ENCODE data around the gene SYP.

Gene SYP

GRCh38 chrX:49199315-49199595, 738 bp downstream of the SYP start:
- Histone ChIP-seq H3K4me3 (ENCODE audit: low read length) (no peak overlapping the region), H3K27me3 (ENCODE audit: control insufficient read depth, insufficient read depth, low read length) (no peaks in the 10 kb centered on the region), H3K9me3 (ENCODE audit: control insufficient read depth, low read length) (no peaks in the 10 kb centered on the region), H3K9ac (ENCODE audit: low read length) (no peak overlapping the region), H3K4me1 (ENCODE audit: control insufficient read depth, insufficient read depth, low read length) (no peaks in the 10 kb centered on the region), H3K36me3 (ENCODE audit: control insufficient read depth, insufficient read depth, low read length) (no peaks in the 10 kb centered on the region)

GRCh38 chrX:49198540-49199314, 1.3 kb downstream of the SYP start:
- no peaks in the 10 kb centered on the region for H3K9me3 ChIP-seq (ENCODE audit: control insufficient read depth, low read length)
- no peaks in the 10 kb centered on the region for H3K4me1 ChIP-seq (ENCODE audit: control insufficient read depth, insufficient read depth, low read length)
- no peak overlapping the region for H3K4me3 ChIP-seq (ENCODE audit: low read length)
- no peak overlapping the region for H3K9ac ChIP-seq (ENCODE audit: low read length)
- no peaks in the 10 kb centered on the region for H3K36me3 ChIP-seq (ENCODE audit: control insufficient read depth, insufficient read depth, low read length)
- no peaks in the 10 kb centered on the region for H3K27me3 ChIP-seq (ENCODE audit: control insufficient read depth, insufficient read depth, low read length)

- Histone ChIP-seq H3K27me3 (ENCODE audit: control insufficient read depth, insufficient read depth, low read length) (no peaks in the 10 kb centered on the region), H3K9me3 (ENCODE audit: control insufficient read depth, low read length) (no peaks in the 10 kb centered on the region), H3K4me1 (ENCODE audit: control insufficient read depth, insufficient read depth, low read length) (no peaks in the 10 kb centered on the region), H3K36me3 (ENCODE audit: control insufficient read depth, insufficient read depth, low read length) (no peaks in the 10 kb centered on the region), H3K4me3 (ENCODE audit: low read length) (no peak overlapping the region), H3K9ac (ENCODE audit: low read length) (no peak overlapping the region)
Observed at GRCh38 chrX:49197543-49198087, 2.4 kb downstream of the SYP start.

GRCh38 chrX:49193542-49193964, 6.4 kb downstream of the SYP start:
- H3K4me3 ChIP-seq (ENCODE audit: low read length) = no peak overlapping the region
- no peaks in the 10 kb centered on the region for H3K27me3 ChIP-seq (ENCODE audit: control insufficient read depth, insufficient read depth, low read length)
- no peaks in the 10 kb centered on the region for H3K36me3 ChIP-seq (ENCODE audit: control insufficient read depth, insufficient read depth, low read length)
- H3K9me3 ChIP-seq (ENCODE audit: control insufficient read depth, low read length) = no peaks in the 10 kb centered on the region
- H3K9ac ChIP-seq (ENCODE audit: low read length) = no peak overlapping the region
- H3K4me1 ChIP-seq (ENCODE audit: control insufficient read depth, insufficient read depth, low read length) = peaks cover 5% of the 10 kb centered on the region

- H3K9me3 ChIP-seq (ENCODE audit: control insufficient read depth, low read length) = no peaks in the 10 kb centered on the region
- no peak overlapping the region for H3K4me3 ChIP-seq (ENCODE audit: low read length)
- peaks cover 5% of the 10 kb centered on the region for H3K4me1 ChIP-seq (ENCODE audit: control insufficient read depth, insufficient read depth, low read length)
- H3K27me3 ChIP-seq (ENCODE audit: control insufficient read depth, insufficient read depth, low read length) = no peaks in the 10 kb centered on the region
- H3K9ac ChIP-seq (ENCODE audit: low read length) = no peak overlapping the region
- H3K36me3 ChIP-seq (ENCODE audit: control insufficient read depth, insufficient read depth, low read length) = no peaks in the 10 kb centered on the region
Observed at GRCh38 chrX:49192722-49193328, 7.2 kb downstream of the SYP start.

GRCh38 chrX:49191574-49192011, 8.4 kb downstream of the SYP start:
- peak overlapping the region; percentile 77 for H3K9ac ChIP-seq (ENCODE audit: low read length)

GRCh38 chrX:49190821-49191573, 9.0 kb downstream of the SYP start:
- H3K36me3 ChIP-seq (ENCODE audit: control insufficient read depth, insufficient read depth, low read length) = no peaks in the 10 kb centered on the region
- no peaks in the 10 kb centered on the region for H3K9me3 ChIP-seq (ENCODE audit: control insufficient read depth, low read length)
- no peaks in the 10 kb centered on the region for H3K27me3 ChIP-seq (ENCODE audit: control insufficient read depth, insufficient read depth, low read length)
- peak overlapping the region; percentile 41 for H3K4me3 ChIP-seq (ENCODE audit: low read length)
- peak overlapping the region; percentile 77 for H3K9ac ChIP-seq (ENCODE audit: low read length)
- peaks cover 9% of the 10 kb centered on the region for H3K4me1 ChIP-seq (ENCODE audit: control insufficient read depth, insufficient read depth, low read length)

More at GRCh38 chrX:49191574-49192011, 8.4 kb downstream of the SYP start:
- Histone ChIP-seq H3K27me3 (ENCODE audit: control insufficient read depth, insufficient read depth, low read length) (no peaks in the 10 kb centered on the region), H3K4me1 (ENCODE audit: control insufficient read depth, insufficient read depth, low read length) (peaks cover 7% of the 10 kb centered on the region), H3K36me3 (ENCODE audit: control insufficient read depth, insufficient read depth, low read length) (no peaks in the 10 kb centered on the region), H3K4me3 (ENCODE audit: low read length) (peak overlapping the region; percentile 41), H3K9me3 (ENCODE audit: control insufficient read depth, low read length) (no peaks in the 10 kb centered on the region)

- Histone ChIP-seq H3K4me3 (ENCODE audit: low read length) (no peak overlapping the region), H3K36me3 (ENCODE audit: control insufficient read depth, insufficient read depth, low read length) (no peaks in the 10 kb centered on the region), H3K27me3 (ENCODE audit: control insufficient read depth, insufficient read depth, low read length) (no peaks in the 10 kb centered on the region), H3K9ac (ENCODE audit: low read length) (no peak overlapping the region), H3K9me3 (ENCODE audit: control insufficient read depth, low read length) (no peaks in the 10 kb centered on the region), H3K4me1 (ENCODE audit: control insufficient read depth, insufficient read depth, low read length) (peaks cover 16% of the 10 kb centered on the region)
Observed at GRCh38 chrX:49189606-49190005, 10.4 kb downstream of the SYP start.

- Histone ChIP-seq H3K9me3 (ENCODE audit: control insufficient read depth, low read length) (no peaks in the 10 kb centered on the region), H3K36me3 (ENCODE audit: control insufficient read depth, insufficient read depth, low read length) (no peaks in the 10 kb centered on the region), H3K9ac (ENCODE audit: low read length) (no peak overlapping the region), H3K4me1 (ENCODE audit: control insufficient read depth, insufficient read depth, low read length) (peaks cover 20% of the 10 kb centered on the region), H3K27me3 (ENCODE audit: control insufficient read depth, insufficient read depth, low read length) (no peaks in the 10 kb centered on the region), H3K4me3 (ENCODE audit: low read length) (no peak overlapping the region)
Observed at GRCh38 chrX:49188468-49189076, 11.4 kb downstream of the SYP start.

GRCh38 chrX:49187526-49187925, 12.5 kb downstream of the SYP start:
- peaks cover 20% of the 10 kb centered on the region for H3K4me1 ChIP-seq (ENCODE audit: control insufficient read depth, insufficient read depth, low read length)
- H3K9ac ChIP-seq (ENCODE audit: low read length) = no peak overlapping the region

GRCh38 chrX:49187028-49187394, 13.0 kb downstream of the SYP start:
- Histone ChIP-seq H3K27me3 (ENCODE audit: control insufficient read depth, insufficient read depth, low read length) (no peaks in the 10 kb centered on the region), H3K36me3 (ENCODE audit: control insufficient read depth, insufficient read depth, low read length) (no peaks in the 10 kb centered on the region), H3K4me1 (ENCODE audit: control insufficient read depth, insufficient read depth, low read length) (peaks cover 20% of the 10 kb centered on the region)

More at GRCh38 chrX:49187526-49187925, 12.5 kb downstream of the SYP start:
- no peaks in the 10 kb centered on the region for H3K27me3 ChIP-seq (ENCODE audit: control insufficient read depth, insufficient read depth, low read length)
- H3K4me3 ChIP-seq (ENCODE audit: low read length) = no peak overlapping the region
- H3K36me3 ChIP-seq (ENCODE audit: control insufficient read depth, insufficient read depth, low read length) = no peaks in the 10 kb centered on the region
- H3K9me3 ChIP-seq (ENCODE audit: control insufficient read depth, low read length) = no peaks in the 10 kb centered on the region

More at GRCh38 chrX:49187028-49187394, 13.0 kb downstream of the SYP start:
- H3K4me3 ChIP-seq (ENCODE audit: low read length) = no peak overlapping the region
- H3K9ac ChIP-seq (ENCODE audit: low read length) = no peak overlapping the region
- H3K9me3 ChIP-seq (ENCODE audit: control insufficient read depth, low read length) = no peaks in the 10 kb centered on the region

Measured in mucosa of stomach (tissue), 1 donor.